ENCODE measurements around the gene VPS35L. TPM values are rescaled to one million over a fixed set of nuclear protein-coding genes. Genes with fewer than 3 reads are reported as not detected.

The VPS35L gene
- total and polyA plus RNA-seq, 2 experiments from 2014 or later: 47.5 to 52.8 TPM

DNA sequence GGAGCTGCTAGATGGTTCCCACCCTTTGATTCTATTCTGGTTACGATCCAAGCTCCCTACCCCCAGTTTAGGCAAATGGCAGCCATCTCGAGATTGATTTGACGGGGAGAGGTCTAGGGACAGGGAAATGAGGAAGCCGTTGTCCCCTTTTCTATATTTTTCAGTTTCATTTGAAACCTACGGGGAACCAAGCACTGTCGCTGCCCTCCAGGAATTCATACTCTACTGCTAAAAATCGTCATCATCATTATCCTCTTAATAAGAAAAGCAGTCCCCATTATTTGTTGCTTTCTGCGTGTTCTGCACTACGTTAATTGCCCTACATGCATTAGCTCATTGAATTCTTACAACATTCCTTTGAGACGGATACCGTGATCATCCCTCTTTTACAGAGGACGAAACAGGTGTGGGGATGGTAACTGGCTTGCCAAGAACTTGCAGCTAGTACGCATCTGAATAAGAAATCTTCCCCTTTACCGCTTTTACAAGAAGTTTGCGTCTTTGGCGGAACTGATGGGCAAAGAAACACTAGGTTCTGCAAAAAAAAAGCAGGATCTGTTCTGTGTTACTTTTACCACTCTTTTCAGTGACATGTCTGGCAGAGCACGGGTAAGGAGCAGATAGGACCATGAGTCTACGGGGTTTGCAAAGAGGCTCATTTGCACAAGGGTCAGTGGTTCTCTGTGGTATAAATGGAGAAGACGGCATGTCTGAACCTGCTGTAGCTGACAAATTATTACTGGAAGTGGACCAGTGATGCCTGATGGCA is 30.7 kb upstream of the VPS35L start:
- peaks cover 7% of the 10 kb centered on the region for H4K20me1 ChIP-seq (ENCODE audit: insufficient read depth, poor library complexity, severe bottlenecking)
- TF ChIP-seq EZH2phosphoT487 (IDR thresholded peaks at IDR 0.05; ENCODE audit: low read depth, severe bottlenecking, unreplicated experiment): no peak
- TF ChIP-seq, protein P1, sequence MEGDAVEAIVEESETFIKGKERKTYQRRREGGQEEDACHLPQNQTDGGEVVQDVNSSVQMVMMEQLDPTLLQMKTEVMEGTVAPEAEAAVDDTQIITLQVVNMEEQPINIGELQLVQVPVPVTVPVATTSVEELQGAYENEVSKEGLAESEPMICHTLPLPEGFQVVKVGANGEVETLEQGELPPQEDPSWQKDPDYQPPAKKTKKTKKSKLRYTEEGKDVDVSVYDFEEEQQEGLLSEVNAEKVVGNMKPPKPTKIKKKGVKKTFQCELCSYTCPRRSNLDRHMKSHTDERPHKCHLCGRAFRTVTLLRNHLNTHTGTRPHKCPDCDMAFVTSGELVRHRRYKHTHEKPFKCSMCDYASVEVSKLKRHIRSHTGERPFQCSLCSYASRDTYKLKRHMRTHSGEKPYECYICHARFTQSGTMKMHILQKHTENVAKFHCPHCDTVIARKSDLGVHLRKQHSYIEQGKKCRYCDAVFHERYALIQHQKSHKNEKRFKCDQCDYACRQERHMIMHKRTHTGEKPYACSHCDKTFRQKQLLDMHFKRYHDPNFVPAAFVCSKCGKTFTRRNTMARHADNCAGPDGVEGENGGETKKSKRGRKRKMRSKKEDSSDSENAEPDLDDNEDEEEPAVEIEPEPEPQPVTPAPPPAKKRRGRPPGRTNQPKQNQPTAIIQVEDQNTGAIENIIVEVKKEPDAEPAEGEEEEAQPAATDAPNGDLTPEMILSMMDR (IDR thresholded peaks at IDR 0.05; ENCODE audit: poor library complexity): no peak
- no peak for TF ChIP-seq EZH2 (IDR thresholded peaks at IDR 0.05; ENCODE audit: borderline replicate concordance)
- H3K9me2 ChIP-seq (replicated peaks; ENCODE audit: insufficient read depth): no peaks in the 10 kb centered on the region
- H3K9me3 ChIP-seq (ENCODE audit: low read depth): no peaks in the 10 kb centered on the region
- peaks cover 8% of the 10 kb centered on the region for H3K4me1 ChIP-seq (ENCODE audit: insufficient read depth)
- H3K27ac ChIP-seq: peak overlapping the region; percentile 55
- H3K4me3 ChIP-seq: peak overlapping the region; percentile 42
- H3K27me3 ChIP-seq: no peaks in the 10 kb centered on the region
- peak overlapping the region; percentile 86 for H2AFZ ChIP-seq
- peak overlapping the region; percentile 83 for H3K4me2 ChIP-seq
- no peaks in the 10 kb centered on the region for H3K36me3 ChIP-seq (replicated peaks; ENCODE audit: insufficient read depth, low read depth)
- 7% methylated on average over 19 of the region's 19 CpGs for WGBS (ENCODE audit: low lambda C conversion rate, missing lambda C conversion rate)
- DNase-seq (ENCODE audit: low spot score): peak; percentile 24
- H3K79me2 ChIP-seq: peaks cover 30% of the 10 kb centered on the region

DNA sequence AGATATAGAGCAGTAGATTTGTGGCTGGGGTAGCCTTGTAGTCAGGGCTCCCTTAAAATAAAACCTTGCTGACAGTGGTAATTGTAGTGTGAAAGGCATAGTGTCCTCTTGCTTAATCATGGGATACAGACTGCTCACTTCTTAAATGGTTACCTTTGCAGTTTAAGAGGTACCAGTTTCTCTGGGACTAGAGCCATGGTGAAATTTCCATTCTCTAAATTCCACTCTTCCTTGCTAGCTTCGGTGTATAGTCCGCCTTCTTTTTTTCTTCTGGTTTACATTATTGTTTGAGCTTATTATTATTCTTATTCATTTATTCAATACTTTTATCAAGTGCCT is 30.1 kb upstream of the VPS35L start:
- Histone ChIP-seq H3K4me1 (ENCODE audit: insufficient read depth) (peaks cover 3% of the 10 kb centered on the region), H2AFZ (peak overlapping the region; percentile 86), H3K36me3 (replicated peaks; ENCODE audit: insufficient read depth, low read depth) (no peaks in the 10 kb centered on the region), H3K9me3 (ENCODE audit: low read depth) (no peaks in the 10 kb centered on the region), H3K4me2 (peak overlapping the region; percentile 83), H3K9me2 (replicated peaks; ENCODE audit: insufficient read depth) (no peaks in the 10 kb centered on the region), H4K20me1 (ENCODE audit: insufficient read depth, poor library complexity, severe bottlenecking) (peaks cover 3% of the 10 kb centered on the region), H3K27me3 (no peaks in the 10 kb centered on the region), H3K79me2 (peaks cover 25% of the 10 kb centered on the region), H3K27ac (no peak overlapping the region), H3K4me3 (no peak overlapping the region)
- DNase-seq (ENCODE audit: low spot score): no peak
- 91% methylated on average over 2 of the region's 2 CpGs for WGBS (ENCODE audit: low lambda C conversion rate, missing lambda C conversion rate)
- no peak for TF ChIP-seq EZH2phosphoT487 (IDR thresholded peaks at IDR 0.05; ENCODE audit: low read depth, severe bottlenecking, unreplicated experiment)
- TF ChIP-seq EZH2 (IDR thresholded peaks at IDR 0.05; ENCODE audit: borderline replicate concordance): no peak
- TF ChIP-seq, protein P1 (IDR thresholded peaks at IDR 0.05; ENCODE audit: poor library complexity): no peak

- TF ChIP-seq EZH2phosphoT487 (IDR thresholded peaks at IDR 0.05; ENCODE audit: low read depth, severe bottlenecking, unreplicated experiment): no peak
- TF ChIP-seq, protein P1 (IDR thresholded peaks at IDR 0.05; ENCODE audit: poor library complexity): no peak
- no peak for TF ChIP-seq EZH2 (IDR thresholded peaks at IDR 0.05; ENCODE audit: borderline replicate concordance)
- no peaks in the 10 kb centered on the region for H3K9me2 ChIP-seq (replicated peaks; ENCODE audit: insufficient read depth)
- no peaks in the 10 kb centered on the region for H3K36me3 ChIP-seq (replicated peaks; ENCODE audit: insufficient read depth, low read depth)
- no peak overlapping the region for H3K27ac ChIP-seq
- no peaks in the 10 kb centered on the region for H4K20me1 ChIP-seq (ENCODE audit: insufficient read depth, poor library complexity, severe bottlenecking)
- no peaks in the 10 kb centered on the region for H3K4me1 ChIP-seq (ENCODE audit: insufficient read depth)
- H3K9me3 ChIP-seq (ENCODE audit: low read depth): no peaks in the 10 kb centered on the region
- no peak overlapping the region for H2AFZ ChIP-seq
- H3K4me2 ChIP-seq: no peak overlapping the region
- no peak overlapping the region for H3K4me3 ChIP-seq
- H3K27me3 ChIP-seq: no peaks in the 10 kb centered on the region
- peaks cover 19% of the 10 kb centered on the region for H3K79me2 ChIP-seq
- 100% methylated on average over 1 of the region's 1 CpG for WGBS (ENCODE audit: low lambda C conversion rate, missing lambda C conversion rate)
- DNase-seq (ENCODE audit: low spot score): no peak
Measured at GRCh38 chr16:19527161-19527560, 28.3 kb upstream of the VPS35L start.

Measured in hepatocyte (in vitro differentiated cells).